Type B pancreatic cell (in vitro differentiated cells): ENCODE results near the gene KIF5B. TPM values are rescaled to one million over a fixed set of nuclear protein-coding genes. Genes with fewer than 3 reads are reported as not detected.

ENCODE experiments used
- DNase-seq: peaks from one replicate; pipeline ENCODE4 v3.0.0; 2021; ENCODE audit warnings: mixed read lengths; ENCODE audit not compliant: unreplicated experiment; ENCODE audit errors: extremely low spot score
- H3K27ac Mint-ChIP-seq: 2 replicates; pipeline ENCODE4 v1.8.0; 2021; ENCODE audit warnings: mild to moderate bottlenecking, mixed read lengths
- H3K27me3 Mint-ChIP-seq: 2 replicates; pipeline ENCODE4 v1.8.0; 2021; ENCODE audit warnings: mixed read lengths
- H3K36me3 Mint-ChIP-seq: 2 replicates; pipeline ENCODE4 v1.8.0; 2021; ENCODE audit warnings: mixed read lengths
- H3K4me1 Mint-ChIP-seq: one replicate; pipeline ENCODE4 v1.8.0; 2021; ENCODE audit warnings: mixed read lengths; ENCODE audit not compliant: unreplicated experiment
- H3K4me3 Mint-ChIP-seq: 2 replicates; pipeline ENCODE4 v1.8.0; 2021; ENCODE audit warnings: mild to moderate bottlenecking, mixed read lengths
- H3K9me3 Mint-ChIP-seq: 2 replicates; pipeline ENCODE4 v1.8.0; 2021; ENCODE audit warnings: mixed read lengths
- total RNA-seq: library from RNA; stranded (reverse); gene quantifications from 2 replicates; pipeline ENCODE4 v1.2.1, GENCODE V29; 2021; ENCODE audit warnings: low replicate concordance
- TF ChIP-seq, protein P1 (sequence below): fragments of 200-600 bp; sonication (generic); conservative IDR thresholded peaks from 2 replicates; pipeline ENCODE4 v1.5.0; 2021; ENCODE audit warnings: antibody characterized with exemption, mild to moderate bottlenecking

KIF5B gene
- total RNA-seq, 1 donor from 2014 or later = 88.3 TPM

DNA sequence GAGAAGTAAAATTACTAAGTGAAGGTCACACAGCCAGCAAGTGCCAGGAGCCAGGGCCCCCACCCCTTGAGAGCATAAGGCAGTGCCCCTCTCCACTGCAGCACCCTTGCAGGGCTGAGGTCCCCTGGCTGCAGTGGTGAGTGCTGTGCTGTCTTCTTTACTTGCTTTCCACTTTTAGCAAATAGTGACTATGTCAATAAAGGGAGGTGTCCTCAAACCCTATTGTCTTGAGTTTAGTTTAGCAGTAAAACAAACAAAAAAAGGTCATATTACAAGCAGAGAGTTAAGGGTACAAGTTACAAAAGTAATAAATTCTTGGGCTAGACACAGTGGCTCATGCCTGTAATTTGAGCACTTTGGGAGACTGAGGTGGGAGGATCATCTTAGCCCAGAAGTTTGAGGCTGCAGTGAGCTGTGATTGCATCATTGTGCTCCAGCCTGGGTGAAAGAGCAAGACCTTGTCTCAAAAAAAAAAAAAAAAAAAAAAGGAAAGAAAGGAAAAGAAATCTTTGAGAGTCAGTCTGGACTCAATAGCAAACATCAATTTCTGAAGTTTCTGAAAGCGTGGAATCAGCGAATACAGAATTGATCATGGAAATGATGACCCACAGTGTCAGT lies 39.0 kb upstream of the KIF5B start:
- H3K27me3 Mint-ChIP-seq = no peaks in the 10 kb centered on the region

DNA sequence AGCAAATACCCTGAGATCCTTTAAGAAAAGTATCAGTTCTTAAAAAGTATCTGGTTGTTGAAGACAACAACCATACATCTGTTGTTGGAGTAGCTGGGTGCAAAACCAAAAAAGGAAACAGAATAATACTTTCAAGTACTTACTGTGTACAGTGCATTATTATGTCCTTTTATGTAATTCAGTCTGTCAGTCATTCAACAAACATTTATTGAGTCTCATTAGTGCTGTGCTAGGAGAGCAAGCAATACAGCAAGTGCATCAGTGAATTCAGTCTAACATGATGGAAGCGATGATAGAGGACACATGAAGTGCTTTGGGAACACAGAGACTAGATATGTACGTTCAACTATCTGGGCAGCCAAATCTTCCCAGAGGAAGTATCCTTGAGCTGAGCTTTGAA lies 37.4 kb upstream of the KIF5B start:
- DNase-seq = no peak
- no peaks in the 10 kb centered on the region for H3K9me3 Mint-ChIP-seq
- H3K27ac Mint-ChIP-seq = no peak overlapping the region
- no peaks in the 10 kb centered on the region for H3K27me3 Mint-ChIP-seq
- H3K4me1 Mint-ChIP-seq = peaks cover 5% of the 10 kb centered on the region
- TF ChIP-seq, protein P1, sequence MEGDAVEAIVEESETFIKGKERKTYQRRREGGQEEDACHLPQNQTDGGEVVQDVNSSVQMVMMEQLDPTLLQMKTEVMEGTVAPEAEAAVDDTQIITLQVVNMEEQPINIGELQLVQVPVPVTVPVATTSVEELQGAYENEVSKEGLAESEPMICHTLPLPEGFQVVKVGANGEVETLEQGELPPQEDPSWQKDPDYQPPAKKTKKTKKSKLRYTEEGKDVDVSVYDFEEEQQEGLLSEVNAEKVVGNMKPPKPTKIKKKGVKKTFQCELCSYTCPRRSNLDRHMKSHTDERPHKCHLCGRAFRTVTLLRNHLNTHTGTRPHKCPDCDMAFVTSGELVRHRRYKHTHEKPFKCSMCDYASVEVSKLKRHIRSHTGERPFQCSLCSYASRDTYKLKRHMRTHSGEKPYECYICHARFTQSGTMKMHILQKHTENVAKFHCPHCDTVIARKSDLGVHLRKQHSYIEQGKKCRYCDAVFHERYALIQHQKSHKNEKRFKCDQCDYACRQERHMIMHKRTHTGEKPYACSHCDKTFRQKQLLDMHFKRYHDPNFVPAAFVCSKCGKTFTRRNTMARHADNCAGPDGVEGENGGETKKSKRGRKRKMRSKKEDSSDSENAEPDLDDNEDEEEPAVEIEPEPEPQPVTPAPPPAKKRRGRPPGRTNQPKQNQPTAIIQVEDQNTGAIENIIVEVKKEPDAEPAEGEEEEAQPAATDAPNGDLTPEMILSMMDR = no peak
- no peak overlapping the region for H3K4me3 Mint-ChIP-seq
- no peaks in the 10 kb centered on the region for H3K36me3 Mint-ChIP-seq

More for the DNA sequence above, 39.0 kb upstream of the KIF5B start:
- DNase-seq = no peak
- no peaks in the 10 kb centered on the region for H3K36me3 Mint-ChIP-seq
- peaks cover 6% of the 10 kb centered on the region for H3K9me3 Mint-ChIP-seq
- H3K4me3 Mint-ChIP-seq = no peak overlapping the region
- H3K27ac Mint-ChIP-seq = no peak overlapping the region
- peaks cover 5% of the 10 kb centered on the region for H3K4me1 Mint-ChIP-seq
- TF ChIP-seq, protein P1 = no peak

DNA sequence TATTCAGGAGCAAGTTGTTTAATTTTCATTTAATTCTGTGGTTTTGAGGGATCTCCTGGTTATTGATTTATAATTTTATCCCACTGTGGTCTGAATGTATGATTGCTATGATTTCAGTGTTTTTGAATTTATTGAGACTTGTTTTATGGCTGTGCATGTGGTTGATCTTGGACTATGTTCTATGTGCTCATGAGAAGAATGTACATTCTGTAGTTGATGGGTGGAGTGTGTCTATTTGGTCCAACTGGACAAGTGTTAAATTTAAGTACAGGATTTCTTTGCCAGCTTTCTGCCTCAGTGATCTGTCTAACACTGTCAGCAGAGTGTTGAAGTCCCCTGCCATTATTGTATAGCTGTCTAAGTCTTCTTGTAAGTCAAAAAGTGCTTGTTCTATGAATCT lies 34.8 kb upstream of the KIF5B start:
- Mint-ChIP-seq H3K4me3 (no peak overlapping the region), H3K9me3 (no peaks in the 10 kb centered on the region), H3K27me3 (no peaks in the 10 kb centered on the region), H3K4me1 (peaks cover 5% of the 10 kb centered on the region), H3K36me3 (no peaks in the 10 kb centered on the region), H3K27ac (no peak overlapping the region)
- TF ChIP-seq, protein P1 = no peak
- no peak for DNase-seq

DNA sequence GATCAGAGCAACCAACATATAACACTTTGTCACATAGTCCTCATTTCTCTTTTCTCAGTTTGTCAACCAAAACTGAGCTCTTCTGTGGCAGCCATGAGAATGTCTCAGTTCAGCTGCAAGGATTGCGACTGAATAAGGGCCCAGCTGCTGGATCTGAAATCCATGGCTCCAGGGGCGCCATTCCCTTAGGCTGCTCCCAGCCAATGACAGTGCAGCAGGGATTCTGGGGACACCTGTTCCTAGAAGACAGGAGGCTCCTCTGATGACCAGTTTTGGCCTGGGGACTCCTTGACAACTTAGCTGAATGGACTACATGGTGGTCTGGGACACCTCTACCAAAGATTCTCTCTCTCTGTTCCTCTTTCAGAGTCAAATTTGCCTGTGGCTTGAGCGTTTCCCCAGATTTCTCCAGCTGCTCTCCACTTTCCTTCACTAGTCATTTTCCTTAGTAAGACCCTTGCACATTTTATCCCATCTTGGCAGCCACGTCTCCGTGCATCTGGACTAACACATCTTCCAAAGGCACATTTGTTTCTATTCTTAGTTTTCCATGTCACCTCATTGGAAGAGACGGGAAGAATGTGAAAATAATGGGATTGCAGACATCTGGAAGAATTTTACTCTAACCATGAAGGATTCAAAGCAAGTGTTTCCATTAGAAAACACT lies 28.1 kb upstream of the KIF5B start:
- Mint-ChIP-seq H3K4me3 (no peak overlapping the region), H3K27ac (no peak overlapping the region), H3K27me3 (no peaks in the 10 kb centered on the region), H3K4me1 (no peaks in the 10 kb centered on the region), H3K36me3 (no peaks in the 10 kb centered on the region), H3K9me3 (no peaks in the 10 kb centered on the region)
- no peak for DNase-seq
- TF ChIP-seq, protein P1 = no peak

DNA sequence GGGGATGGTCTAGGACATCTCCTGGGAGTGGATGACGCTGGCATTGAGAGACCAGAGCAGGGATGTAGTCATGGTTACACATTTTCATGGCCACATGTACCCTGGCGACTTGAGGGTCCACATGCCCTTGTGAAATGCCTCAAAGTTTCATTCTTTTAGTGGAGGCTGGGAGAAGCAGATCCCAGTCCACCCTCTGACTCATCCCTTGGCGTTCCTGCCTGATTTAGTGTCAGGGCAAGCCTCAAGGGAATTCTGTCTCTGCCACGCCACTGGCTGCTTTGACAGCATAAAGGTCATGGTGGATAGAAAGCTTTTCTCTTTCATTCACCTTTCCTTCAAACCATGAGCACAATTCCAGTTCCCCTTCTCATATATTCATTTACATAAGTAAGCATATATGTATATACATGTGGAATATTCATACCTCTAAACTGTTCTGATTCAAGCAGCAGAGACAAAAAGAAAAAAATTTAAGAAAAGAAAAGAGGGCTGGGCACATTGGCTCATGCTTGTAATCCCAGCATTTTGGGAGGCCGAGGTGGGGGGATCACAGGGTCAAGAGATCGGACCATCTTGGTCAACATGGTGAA lies 21.8 kb upstream of the KIF5B start:
- Mint-ChIP-seq H3K4me3 (no peak overlapping the region), H3K4me1 (no peaks in the 10 kb centered on the region), H3K9me3 (no peaks in the 10 kb centered on the region), H3K36me3 (no peaks in the 10 kb centered on the region), H3K27me3 (no peaks in the 10 kb centered on the region), H3K27ac (no peak overlapping the region)
- TF ChIP-seq, protein P1 = no peak
- no peak for DNase-seq
